NCI-H510A treated with DMSO at 0.1 percent for 48 hours (cell line): Measurements from ENCODE around the gene IL15.
"Not testable (repeated sequence)": the region's sequence is repeated elsewhere in the genome, so short reads cannot be mapped to it uniquely, and the experiment has no call there.

ENCODE experiments used
- DNase-seq: peaks from one replicate; lab custom pipeline; 2025; lab: John Stamatoyannopoulos, UW

Gene IL15

GRCh38 chr4:141705048-141705746, 68.8 kb downstream of the IL15 start:
- no peak for DNase-seq

GRCh38 chr4:141705747-141706377, 69.5 kb downstream of the IL15 start:
- no peak for DNase-seq

GRCh38 chr4:141706445-141706844, 70.1 kb downstream of the IL15 start:
- DNase-seq, result no peak

- DNase-seq, result no peak
Measured at GRCh38 chr4:141711211-141711610, 74.8 kb downstream of the IL15 start.

GRCh38 chr4:141713185-141713584, 76.8 kb downstream of the IL15 start:
- DNase-seq, result no peak

- DNase-seq, result no peak
Measured at GRCh38 chr4:141713771-141714445, 77.5 kb downstream of the IL15 start.

- no peak for DNase-seq
Measured at GRCh38 chr4:141719585-141719984, 83.2 kb downstream of the IL15 start.

- no peak for DNase-seq
Measured at GRCh38 chr4:141721174-141721573, 84.8 kb downstream of the IL15 start.

- no peak for DNase-seq
Measured at GRCh38 chr4:141724646-141725045, 88.3 kb downstream of the IL15 start.

GRCh38 chr4:141727420-141727819, 91.0 kb downstream of the IL15 start:
- DNase-seq, result no peak

GRCh38 chr4:141730805-141731204, 94.4 kb downstream of the IL15 start:
- DNase-seq, result no peak

GRCh38 chr4:141731481-141731880, 95.1 kb downstream of the IL15 start:
- DNase-seq, result no peak

GRCh38 chr4:141739636-141740035, 103.3 kb downstream of the IL15 start:
- no peak for DNase-seq

GRCh38 chr4:141746026-141746425, 109.6 kb downstream of the IL15 start:
- no peak for DNase-seq

- DNase-seq, result not testable (repeated sequence)
Measured at GRCh38 chr4:141751806-141752205, 115.4 kb downstream of the IL15 start.

- DNase-seq, result no peak
Measured at GRCh38 chr4:141757287-141757686, 120.9 kb downstream of the IL15 start.

GRCh38 chr4:141759796-141760425, 123.5 kb downstream of the IL15 start:
- no peak for DNase-seq

- DNase-seq, result no peak
Measured at GRCh38 chr4:141761926-141762325, 125.5 kb downstream of the IL15 start.

GRCh38 chr4:141763374-141763773, 127.0 kb downstream of the IL15 start:
- peak; percentile 6 for DNase-seq

- no peak for DNase-seq
Measured at GRCh38 chr4:141768954-141769353, 132.6 kb downstream of the IL15 start.

- no peak for DNase-seq
Measured at GRCh38 chr4:141771889-141772830, 135.8 kb downstream of the IL15 start.

GRCh38 chr4:141772838-141773237, 136.5 kb downstream of the IL15 start:
- no peak for DNase-seq
